22Rv1 (cell line): Measurements from ENCODE around the gene UGT2A1.
A peak's percentile ranks its signal among the peaks of the same experiment; 100 is the strongest.
"Not testable (repeated sequence)": the region's sequence is repeated elsewhere in the genome, so short reads cannot be mapped to it uniquely, and the experiment has no call there.

Experiments used
- H3K27ac ChIP-seq: fragments of 450-650 bp; 2 replicates; pipeline ENCODE4 v1.5.1; 2017
- CTCF ChIP-seq: fragments of 450-650 bp; IDR thresholded peaks from 2 replicates; pipeline ENCODE4 v1.5.1; 2017; ENCODE audit warnings: mild to moderate bottlenecking
- ZFX ChIP-seq: fragments of 450-650 bp; IDR thresholded peaks from 2 replicates; pipeline ENCODE4 v1.6.1; 2017; ENCODE audit warnings: antibody characterized with exemption, borderline replicate concordance

UGT2A1 gene

GRCh38 chr4:69653147-69653546 is at the start of gene UGT2A1:
TSS of gene UGT2A1 (minus strand) at chr4:69653247. CDS start at chr4:69647644, 5,603 bp downstream.
- no peak within 1 kb of the TSS for H3K27ac ChIP-seq
- TF ChIP-seq ZFX (no peak), CTCF (no peak)

- no peak overlapping the region for H3K27ac ChIP-seq
- TF ChIP-seq CTCF (no peak), ZFX (no peak)
Measured at GRCh38 chr4:69702201-69702600, 49.2 kb upstream of the UGT2A1 start.

DNA sequence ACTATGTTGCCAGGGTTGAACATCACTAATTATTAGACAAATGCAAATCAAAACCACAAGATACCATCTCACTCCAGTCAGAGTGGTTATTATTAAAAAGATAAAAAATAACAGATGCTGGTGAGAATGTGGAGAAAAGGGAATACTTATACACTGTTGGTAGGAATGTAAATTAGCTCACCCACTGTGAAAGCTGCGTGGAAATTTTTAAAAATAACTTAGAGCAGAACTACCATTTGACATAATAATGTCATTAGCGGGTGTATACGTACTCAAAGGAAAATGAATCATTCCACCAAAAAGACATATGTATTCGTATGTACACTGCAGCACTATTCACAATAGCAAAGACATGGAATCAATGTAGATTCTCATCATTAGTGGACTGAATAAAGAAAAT is 48.6 kb upstream of the UGT2A1 start:
- no peak for TF ChIP-seq ZFX
- TF ChIP-seq CTCF = no peak

DNA sequence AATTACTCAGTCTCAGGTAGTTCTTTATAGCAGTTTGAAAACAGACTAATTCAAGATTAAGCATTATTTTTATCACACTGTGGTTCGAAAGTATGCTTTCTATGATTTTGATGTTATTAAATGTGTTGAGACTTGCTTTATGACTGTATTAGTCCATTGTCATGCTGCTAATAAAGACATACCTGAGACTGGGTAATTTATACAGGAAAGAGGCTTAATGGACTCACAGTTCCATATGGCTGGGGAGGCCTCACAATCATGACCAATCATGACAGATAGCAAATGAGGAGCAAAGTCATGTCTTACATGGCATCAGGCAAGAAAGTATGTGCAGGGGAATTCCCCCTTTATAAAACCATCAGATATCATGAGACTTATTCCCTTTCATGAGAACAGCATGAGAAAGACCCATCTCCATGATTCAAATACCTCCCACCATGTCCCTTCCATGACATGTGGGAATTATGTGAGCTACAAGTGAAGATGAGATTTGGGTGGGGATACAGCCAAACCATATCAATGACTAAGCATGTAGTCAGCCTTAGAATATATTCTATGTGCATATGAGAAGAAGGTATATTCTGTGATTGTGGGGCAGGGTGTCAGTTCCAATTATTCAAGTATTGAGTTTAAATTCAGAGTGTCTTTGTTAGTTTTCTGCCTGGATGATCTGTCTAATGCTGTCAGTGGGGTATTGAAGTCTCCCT is 44.6 kb upstream of the UGT2A1 start:
- TF ChIP-seq CTCF = no peak
- no peak for TF ChIP-seq ZFX
- H3K27ac ChIP-seq = no peak overlapping the region

More for the DNA sequence above, 48.6 kb upstream of the UGT2A1 start:
- no peak overlapping the region for H3K27ac ChIP-seq

GRCh38 chr4:69689599-69689998 is 36.6 kb upstream of the UGT2A1 start:
- TF ChIP-seq CTCF (peak; percentile 56), ZFX (no peak)
- no peak overlapping the region for H3K27ac ChIP-seq

DNA sequence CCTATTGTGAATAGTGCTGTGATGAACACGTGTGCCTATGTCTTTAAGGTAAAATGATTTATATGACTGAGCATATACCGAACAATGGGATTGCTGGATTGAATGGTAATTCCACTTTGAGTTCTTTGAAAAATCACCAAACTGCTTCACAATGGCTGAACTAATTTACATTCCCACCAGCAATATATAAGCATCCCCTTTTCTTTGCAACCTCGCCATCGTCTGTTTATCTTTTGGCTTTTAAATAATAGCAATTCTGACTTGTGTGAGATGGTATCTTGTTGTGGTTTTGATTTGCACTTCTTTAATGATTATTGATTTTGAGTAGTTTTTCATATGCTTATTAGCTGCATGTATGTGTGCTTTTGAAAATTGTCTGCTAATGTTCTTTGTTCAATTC is 31.8 kb upstream of the UGT2A1 start:
- no peak for TF ChIP-seq CTCF
- no peak for TF ChIP-seq ZFX
- H3K27ac ChIP-seq = no peak overlapping the region

DNA sequence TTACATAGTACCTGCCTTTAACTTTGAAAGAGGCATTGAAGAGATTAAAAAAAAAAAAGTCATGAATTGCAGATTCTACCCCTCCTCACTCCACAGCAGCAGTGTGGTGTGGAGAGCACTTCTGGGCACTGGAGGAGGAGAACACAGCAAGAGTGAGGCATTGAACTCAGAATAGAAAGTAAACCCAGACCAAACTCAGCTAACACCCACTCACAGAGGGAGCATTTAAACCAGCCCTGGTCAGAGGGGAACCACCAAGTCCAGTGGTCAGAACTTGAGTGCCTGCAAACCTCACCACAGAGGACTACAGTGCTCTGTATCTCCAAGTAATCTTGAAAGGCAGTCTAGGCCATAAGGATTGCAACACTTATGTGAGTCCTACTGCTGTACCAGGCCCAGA is 15.6 kb upstream of the UGT2A1 start:
- TF ChIP-seq ZFX (no peak), CTCF (no peak)
- no peak overlapping the region for H3K27ac ChIP-seq

DNA sequence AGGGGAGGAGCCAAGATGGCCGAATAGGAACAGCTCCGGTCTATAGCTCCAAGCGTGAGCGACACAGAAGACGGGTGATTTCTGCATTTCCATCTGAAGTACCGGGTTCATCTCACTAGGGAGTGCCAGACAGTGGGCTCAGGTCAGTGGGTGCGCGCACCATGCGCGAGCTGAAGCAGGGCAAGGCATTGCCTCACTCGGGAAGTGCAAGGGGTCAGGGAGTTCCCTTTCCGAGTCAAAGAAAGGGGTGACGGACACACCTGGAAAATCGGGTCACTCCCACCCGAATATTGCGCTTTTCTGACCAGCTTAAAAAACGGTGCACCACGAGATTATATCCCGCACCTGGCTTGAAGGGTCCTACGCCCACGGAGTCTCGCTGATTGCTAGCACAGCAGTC is 11.0 kb upstream of the UGT2A1 start:
- not testable (repeated sequence) for H3K27ac ChIP-seq

DNA sequence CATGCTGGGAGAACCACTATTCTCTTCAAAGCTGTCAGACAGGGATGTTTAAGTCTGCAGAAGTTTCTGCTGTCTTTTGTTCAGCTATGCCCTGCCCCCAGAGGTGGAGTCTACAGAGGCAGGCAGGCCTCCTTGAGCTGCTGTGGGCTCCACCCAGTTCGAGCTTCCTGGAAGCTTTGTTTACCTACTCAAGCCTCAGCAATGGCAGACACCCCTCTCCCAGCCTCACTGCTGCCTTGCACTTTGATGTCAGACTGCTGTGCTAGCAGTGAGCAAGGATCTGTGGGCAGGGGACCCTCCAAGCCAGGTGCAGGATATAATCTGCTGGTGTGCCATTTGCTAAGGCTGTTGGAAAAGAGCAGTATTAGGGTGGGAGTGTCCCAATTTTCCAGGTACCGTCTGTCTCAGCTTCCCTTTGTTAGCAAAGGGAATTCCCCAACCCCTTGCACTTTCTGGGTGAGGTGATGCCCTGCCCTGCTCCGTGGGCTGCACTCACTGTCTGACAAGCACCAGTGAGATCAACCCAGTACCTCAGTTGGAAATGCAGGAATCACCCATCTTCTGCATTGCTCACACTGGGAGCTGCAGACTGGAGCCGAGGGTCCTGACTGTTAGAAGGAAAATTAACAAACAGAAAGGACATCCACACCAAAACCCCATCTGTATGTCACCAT is 8.2 kb upstream of the UGT2A1 start:
- H3K27ac ChIP-seq = not testable (repeated sequence)
